Measurements from ENCODE around the gene PALM3.

Gene PALM3

GRCh38 chr19:14089662-14090508, 28.0 kb upstream of the PALM3 start:
- in situ Hi-C loops (cut with HindIII; ENCODE audit: low sequenced_read_pairs): loop anchor here (25.0 kb wide), 1 partner anchor 203 kb away; the partner anchor contains the start of gene NANOS3

DNA sequence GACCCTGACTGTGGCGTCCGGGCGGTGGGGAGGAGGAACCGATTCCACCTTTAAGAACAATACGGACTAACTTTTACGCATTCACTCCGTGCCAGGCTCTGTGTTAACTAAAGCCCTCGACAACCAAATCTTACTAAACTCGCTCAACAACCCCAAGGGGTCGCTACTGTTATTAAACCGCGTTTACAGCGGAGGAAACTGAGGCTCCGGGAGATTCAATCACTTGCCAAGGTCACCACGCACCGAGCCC, 27.5 kb upstream of the PALM3 start:
- in situ Hi-C loops (cut with HindIII; ENCODE audit: low sequenced_read_pairs): loop anchor here (25.0 kb wide), 1 partner anchor 202 kb away; the partner anchor contains the start of gene NANOS3

DNA sequence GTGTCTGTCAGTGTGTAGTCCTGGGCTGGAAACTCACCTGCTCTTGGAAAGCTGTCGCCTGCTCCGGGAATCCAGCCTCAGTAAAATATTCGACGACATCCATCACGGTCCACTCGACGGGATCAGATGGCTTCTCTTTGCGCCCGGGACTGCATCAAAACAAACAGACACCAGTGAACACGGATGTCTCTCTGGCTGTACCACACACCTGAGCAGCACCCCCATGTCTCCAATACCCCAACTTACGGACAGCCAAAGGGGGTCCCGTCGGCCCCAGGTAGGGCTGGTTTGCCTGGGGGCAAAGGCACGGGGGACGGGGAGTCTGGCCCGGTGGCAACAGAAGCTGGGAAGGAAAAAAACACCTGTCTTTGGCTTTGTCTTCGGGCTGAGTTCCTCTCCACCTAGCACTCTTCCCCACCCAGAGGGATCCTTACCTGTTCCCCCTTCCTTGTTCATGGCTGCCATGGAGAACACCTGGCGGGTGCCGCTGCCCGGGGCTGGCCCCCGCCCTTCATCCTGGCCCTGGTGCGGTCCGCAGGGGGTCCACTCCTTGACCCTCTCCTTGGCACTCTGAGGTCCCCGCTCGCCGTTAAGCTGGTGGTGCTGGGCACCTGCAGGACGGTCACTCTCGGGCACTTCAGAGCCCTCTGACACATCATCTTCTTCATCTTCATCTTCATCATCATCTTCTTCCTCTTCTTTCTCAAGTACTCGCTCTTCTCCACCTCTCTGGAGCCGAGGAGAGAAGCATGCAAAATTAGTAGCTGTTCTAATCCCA, 26.9 kb upstream of the PALM3 start:
- in situ Hi-C loops (cut with HindIII; ENCODE audit: low sequenced_read_pairs): loop anchor here (25.0 kb wide), 1 partner anchor 202 kb away; the partner anchor contains the start of gene NANOS3

DNA sequence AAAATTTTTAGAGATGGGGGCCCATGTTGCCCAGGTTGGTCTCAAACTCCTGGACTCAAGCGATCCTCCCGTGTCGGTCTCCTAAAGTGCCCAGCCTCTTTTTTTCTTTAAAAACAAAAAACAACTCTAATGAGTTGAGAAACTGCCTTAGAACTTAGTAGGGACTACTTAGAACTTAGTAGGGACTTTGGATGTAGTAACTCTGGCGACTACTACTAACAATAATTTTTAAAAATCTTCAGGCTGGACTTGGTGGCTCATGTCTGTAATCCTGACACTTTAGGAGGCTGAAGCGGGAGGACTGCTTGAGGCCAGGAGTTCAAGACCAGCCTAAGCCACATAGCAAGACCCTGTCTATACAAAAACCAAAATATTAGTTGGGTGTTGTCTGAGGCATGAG, 24.2 kb upstream of the PALM3 start:
- in situ Hi-C loops (cut with HindIII; ENCODE audit: low sequenced_read_pairs): loop anchor here (25.0 kb wide), 1 partner anchor 199 kb away; the partner anchor contains the start of gene NANOS3

DNA sequence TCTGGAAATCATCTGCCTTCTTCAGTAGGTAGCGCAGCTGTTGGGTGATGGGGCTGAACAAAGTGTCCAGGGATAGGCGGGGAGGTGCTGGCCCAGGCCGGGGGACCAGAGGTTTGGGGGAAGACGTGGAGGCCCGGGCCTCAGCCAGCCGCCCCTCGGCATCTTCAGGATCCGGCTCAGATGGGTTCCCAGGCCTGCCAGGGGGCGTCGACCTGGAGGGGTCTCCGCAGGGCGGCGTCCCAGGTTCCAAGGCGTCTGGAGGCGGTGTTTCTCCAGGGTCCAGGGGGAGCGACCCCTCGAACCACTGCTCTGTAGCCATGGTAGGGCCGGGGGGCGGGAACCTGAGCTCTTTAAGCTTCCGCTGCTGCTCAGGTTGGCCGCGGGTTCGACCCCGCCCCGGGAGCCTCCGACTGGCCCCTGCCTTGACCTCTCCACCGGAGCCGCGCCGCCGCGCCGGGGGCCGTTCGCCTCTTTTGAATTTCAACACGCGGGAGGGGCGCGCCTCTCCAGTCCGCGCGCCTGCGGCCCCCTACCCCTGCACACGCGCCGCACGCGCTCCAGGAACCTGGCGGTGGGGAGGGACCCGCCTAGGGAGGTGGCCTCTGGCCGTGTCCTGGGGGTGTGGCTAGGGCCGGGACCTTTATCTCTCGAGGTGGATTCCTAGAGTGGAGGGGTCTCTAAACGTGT, 23.6 kb upstream of the PALM3 start, which contains the start of gene C19orf67:
C19orf67 (minus strand) TSS at position 475 of the 687 bp plus-strand sequence; CDS start at position 319, 156 bp downstream.
- in situ Hi-C loops (cut with HindIII; ENCODE audit: low sequenced_read_pairs): loop anchor here (25.0 kb wide), 1 partner anchor 198 kb away; the partner anchor contains the start of gene NANOS3

DNA sequence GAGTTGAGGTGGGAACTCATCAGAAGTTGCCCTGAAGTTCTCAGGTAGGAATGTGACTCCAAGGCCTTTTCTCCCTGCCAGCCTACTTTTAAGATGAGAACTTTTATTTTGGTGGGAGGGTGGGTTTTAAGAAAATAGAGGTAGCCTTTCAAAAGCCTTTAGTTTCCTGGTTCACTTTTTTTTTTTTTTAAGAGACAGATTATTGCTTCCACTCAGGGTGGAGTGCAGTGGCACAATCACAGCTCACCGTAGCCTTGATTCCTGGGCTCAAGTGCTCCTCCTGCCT, 20.7 kb upstream of the PALM3 start:
- in situ Hi-C loops (cut with HindIII; ENCODE audit: low sequenced_read_pairs): loop anchor here (25.0 kb wide), 1 partner anchor 195 kb away; the partner anchor contains the start of gene NANOS3

DNA sequence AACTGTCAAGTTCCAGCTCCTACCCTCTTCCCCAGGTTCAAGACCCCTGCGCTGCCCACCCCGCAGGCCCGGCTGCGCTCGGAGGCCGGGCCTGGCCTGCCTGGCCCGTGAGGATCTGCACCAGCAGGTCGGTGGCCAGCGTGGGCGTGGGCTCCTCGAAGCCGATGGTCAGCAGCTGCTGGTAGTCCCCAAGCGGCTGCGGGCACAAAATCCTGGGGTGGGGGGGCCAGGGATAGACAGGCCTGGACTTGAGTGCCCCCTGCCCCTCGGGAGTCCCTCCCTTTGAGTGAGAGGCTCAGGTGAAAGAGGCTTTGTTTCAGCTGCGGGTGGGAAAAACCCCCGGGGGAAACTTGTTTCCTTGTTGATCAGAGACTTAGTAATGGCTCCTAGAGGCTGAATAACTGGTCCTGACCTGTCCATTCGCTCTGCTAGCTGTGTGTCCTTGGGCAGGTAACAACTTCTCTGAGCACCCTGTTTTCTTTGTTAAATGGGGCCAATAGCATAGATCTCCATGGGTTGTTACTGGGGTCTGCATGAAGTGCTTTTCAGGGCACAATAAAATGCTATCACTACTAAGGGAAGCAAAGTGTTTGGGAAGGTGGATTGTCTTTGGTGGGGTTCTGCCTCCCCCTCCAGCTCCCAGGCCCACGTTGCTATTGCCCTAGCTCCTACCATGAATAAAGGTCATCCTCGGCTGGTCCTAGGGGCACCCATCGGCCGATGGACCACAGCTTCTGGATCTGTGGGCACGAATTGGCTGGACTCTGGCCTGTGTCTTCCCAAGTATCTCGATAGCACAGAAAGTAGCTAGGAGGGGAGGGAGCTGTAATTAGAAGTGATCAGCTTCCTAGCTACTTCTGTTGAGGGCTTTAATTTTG, 20.2 kb upstream of the PALM3 start:
- in situ Hi-C loops (cut with HindIII; ENCODE audit: low sequenced_read_pairs): loop anchor here (25.0 kb wide), 1 partner anchor 195 kb away; the partner anchor contains the start of gene NANOS3

- in situ Hi-C loops (cut with HindIII; ENCODE audit: low sequenced_read_pairs): loop anchor here (25.0 kb wide), 1 partner anchor 194 kb away; the partner anchor contains the start of gene NANOS3
Measured at GRCh38 chr19:14080887-14081796, 19.3 kb upstream of the PALM3 start.

- in situ Hi-C loops (cut with HindIII; ENCODE audit: low sequenced_read_pairs): loop anchor here (25.0 kb wide), 1 partner anchor 191 kb away; the partner anchor contains the start of gene NANOS3
Measured at GRCh38 chr19:14078411-14078810, 16.5 kb upstream of the PALM3 start.

DNA sequence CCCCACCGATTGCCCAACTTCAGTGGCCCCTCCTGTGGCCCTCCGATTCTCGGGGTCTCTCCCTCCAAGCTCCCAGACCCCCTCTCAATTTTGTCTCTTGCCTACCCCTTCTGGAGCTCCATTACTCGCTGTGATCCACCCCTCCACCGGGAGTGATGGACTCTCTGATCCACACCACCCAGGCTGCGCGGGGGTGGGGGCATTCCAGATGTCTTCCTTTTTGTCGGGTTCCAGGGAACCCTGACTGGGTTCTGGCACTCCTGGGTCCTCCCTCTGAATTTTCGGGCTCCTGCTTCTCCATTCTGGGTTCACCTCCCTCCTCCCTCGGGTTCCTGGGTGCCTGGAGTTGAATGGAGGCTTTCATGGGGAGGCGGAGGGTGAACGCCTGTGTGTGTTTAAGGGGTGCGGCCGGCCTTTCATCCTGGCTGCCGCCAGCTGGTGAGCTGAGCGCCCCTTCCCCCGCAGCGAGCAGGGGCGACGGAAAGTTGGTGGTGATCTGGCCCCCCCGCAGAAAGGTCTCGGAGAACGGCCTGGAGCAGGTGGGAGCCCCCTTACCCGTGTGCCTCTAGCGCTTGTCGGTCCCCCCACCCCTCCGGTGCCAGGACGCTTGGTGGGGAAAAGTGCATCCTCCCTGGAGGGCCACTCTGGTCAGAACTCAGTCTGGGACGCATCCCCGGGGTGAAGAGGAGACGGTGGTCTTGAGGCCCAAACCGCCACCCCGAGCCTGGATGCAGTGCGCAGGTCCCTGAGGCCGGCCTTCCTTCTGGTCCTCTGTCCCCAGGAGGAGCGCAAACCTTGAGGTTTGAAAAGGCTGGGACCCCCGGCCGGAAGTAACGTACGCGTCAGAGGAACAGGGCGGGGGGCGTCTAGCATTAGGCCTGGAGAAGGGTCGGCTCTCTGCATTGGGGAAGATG, 12.3 kb upstream of the PALM3 start:
- in situ Hi-C loops (cut with HindIII; ENCODE audit: low sequenced_read_pairs): no loop called here

- in situ Hi-C loops (cut with HindIII; ENCODE audit: low sequenced_read_pairs): no loop called here
Measured at GRCh38 chr19:14073261-14073924, 11.5 kb upstream of the PALM3 start.

GRCh38 chr19:14072535-14073260, 10.8 kb upstream of the PALM3 start, which contains the start of gene MISP3:
TSS of gene MISP3 (plus strand) at chr19:14072786. CDS start at chr19:14073310, 524 bp downstream.
- in situ Hi-C loops (cut with HindIII; ENCODE audit: low sequenced_read_pairs): no loop called here

DNA sequence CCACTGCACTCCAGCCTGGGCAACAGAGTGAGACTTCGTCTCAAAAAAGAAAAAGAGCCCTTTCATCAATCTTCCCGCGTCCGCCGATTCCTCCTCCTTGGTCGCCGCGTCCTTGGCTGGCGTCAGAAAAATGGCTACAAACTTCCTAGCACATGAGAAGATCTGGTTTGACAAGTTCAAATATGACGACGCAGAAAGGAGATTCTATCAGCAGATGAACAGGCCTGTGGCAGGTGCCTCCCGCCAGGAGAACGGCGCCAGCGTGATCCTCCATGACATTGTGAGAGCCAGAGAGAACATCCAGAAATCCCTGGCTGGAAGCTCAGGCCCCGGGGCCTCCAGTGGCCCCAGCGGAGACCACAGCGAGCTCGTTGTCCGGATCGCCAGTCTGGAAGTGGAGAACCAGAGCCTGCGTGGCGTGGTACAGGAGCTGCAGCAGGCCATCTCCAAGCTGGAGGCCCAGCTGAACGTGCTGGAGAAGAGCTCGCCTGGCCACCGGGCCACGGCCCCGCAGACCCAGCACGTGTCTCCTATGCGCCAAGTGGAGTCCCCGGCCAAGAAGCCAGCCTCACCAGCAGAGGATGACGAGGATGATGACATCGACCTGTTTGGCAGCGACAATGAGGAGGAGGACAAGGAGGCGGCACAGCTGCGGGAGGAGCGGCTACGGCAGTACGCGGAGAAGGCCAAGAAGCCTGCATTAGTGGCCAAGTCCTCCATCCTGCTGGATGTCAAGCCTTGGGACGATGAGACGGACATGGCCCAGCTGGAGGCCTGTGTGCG, 8.6 kb upstream of the PALM3 start:
- in situ Hi-C loops (cut with HindIII; ENCODE audit: low sequenced_read_pairs): no loop called here

- in situ Hi-C loops (cut with HindIII; ENCODE audit: low sequenced_read_pairs): no loop called here
Measured at GRCh38 chr19:14066134-14066533, 4.3 kb upstream of the PALM3 start.

DNA sequence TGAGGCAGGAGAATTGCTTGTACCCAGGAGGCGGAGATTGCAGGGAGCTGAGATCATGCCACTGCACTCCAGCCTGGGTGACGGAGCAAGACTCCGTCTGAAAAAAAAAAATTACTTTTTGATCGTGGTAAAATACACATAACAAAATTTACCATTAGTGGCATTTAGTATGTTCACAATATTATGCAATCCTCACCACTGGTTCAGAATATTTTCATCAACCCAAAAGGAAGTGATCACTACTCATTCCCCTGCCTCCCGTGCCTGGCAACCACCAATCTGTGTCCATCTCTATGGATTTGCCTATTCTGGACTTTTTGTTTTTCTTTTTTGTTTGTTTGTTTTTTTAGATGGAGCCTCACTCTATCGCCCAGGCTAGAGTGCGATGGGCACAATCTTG, 1.2 kb upstream of the PALM3 start:
- in situ Hi-C loops (cut with HindIII; ENCODE audit: low sequenced_read_pairs): no loop called here

DNA sequence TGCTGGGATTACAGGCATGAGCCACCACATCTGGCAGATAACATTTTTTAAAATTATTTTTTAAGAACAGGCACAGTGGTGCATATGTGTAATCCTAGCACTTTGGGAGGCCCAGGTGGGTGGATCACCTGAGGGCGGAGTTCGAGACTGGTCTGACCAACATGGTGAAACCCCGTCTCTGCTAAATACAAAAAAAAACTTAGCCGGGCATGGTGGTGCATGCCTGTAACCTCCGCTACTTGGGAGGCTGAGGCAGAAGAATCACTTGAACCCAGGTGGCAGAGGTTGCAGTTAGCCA, 631 bp upstream of the PALM3 start:
- in situ Hi-C loops (cut with HindIII; ENCODE audit: low sequenced_read_pairs): no loop called here

All from DLD1 (cell line).